Prostate gland (tissue), 2 donors: ENCODE measurements around the gene RAB43. TPM values are rescaled to one million over a fixed set of nuclear protein-coding genes. Genes with fewer than 3 reads are reported as not detected.
"Not testable (repeated sequence)": the region's sequence is repeated elsewhere in the genome, so short reads cannot be mapped to it uniquely, and the experiment has no call there.

Experiments used
- DNase-seq: peaks from one replicate; pipeline ENCODE4 v3.0.0-alpha.2; 2019; ENCODE audit warnings: low spot score
- H3K27ac ChIP-seq, 2 donors: fragments of 200-600 bp; sonication (generic); 2 replicates each; pipeline ENCODE4 v1.5.1; 2017 to 2019
- H3K27me3 ChIP-seq: fragments of 200-600 bp; sonication (generic); replicated peaks from 2 replicates; pipeline ENCODE4 v1.5.1; 2019; ENCODE audit not compliant: insufficient read depth
- H3K36me3 ChIP-seq, 2 donors: fragments of 200-600 bp; sonication (generic); 1 replicate in 1 of 2; 2 replicates in 1 of 2; pipeline versions ENCODE4 v1.5.1 to v1.8.1; 2017 to 2019
- H3K4me1 ChIP-seq: fragments of 200-600 bp; sonication (generic); replicated peaks from 2 replicates; pipeline ENCODE4 v1.5.1; 2019
- H3K4me3 ChIP-seq, 2 donors: fragments of 200-600 bp; sonication (generic); 2 replicates each; pipeline ENCODE4 v1.5.1; 2017 to 2019
- H3K9me3 ChIP-seq: fragments of 200-600 bp; sonication (generic); 2 replicates; pipeline ENCODE4 v1.5.1; 2017
- CTCF ChIP-seq, 4 experiments: fragments of 200-600 bp in 2 of 4; fragments of 450-650 bp in 2 of 4; sonication (generic) in 2 of 4; IDR thresholded peaks; 1 replicate in 3 of 4; 2 replicates in 1 of 4; pipeline ENCODE4 v1.5.1; 2016 to 2019; ENCODE audit warnings: antibody characterized with exemption in 4 of 4, mild to moderate bottlenecking in 2 of 4, moderate library complexity in 2 of 4
- POLR2A ChIP-seq: fragments of 450-650 bp; IDR thresholded peaks from one replicate; pipeline ENCODE4 v1.6.1; 2016; ENCODE audit warnings: antibody characterized with exemption, mild to moderate bottlenecking
- POLR2AphosphoS5 ChIP-seq: sonication (generic); formaldehyde crosslinking; IDR thresholded peaks from one replicate; pipeline ENCODE4 v1.6.1; 2017; ENCODE audit warnings: antibody characterized with exemption
- WGBS: methylation state at CpG from one replicate; pipeline ENCODE4 v1.1.5; 2018; 5-methylcytosine and 5-hydroxymethylcytosine counted together
- intact Hi-C: fragments of 100-400 bp; cut with DNase I; formaldehyde crosslinking; loops from one replicate; pipeline ENCODE4 v1.14.2; 2022
- total RNA-seq, 2 donors: library from RNA; depleted of rRNA; stranded (reverse); fragments of >200 nt; gene quantifications; one replicate each; pipeline ENCODE4 v1.1.0, GENCODE V29; 2016

Gene RAB43
- total RNA-seq, 2 donors from 2014 or later = 35.9 to 52.3 TPM

GRCh38 chr3:129101370-129102138 is 20.1 kb downstream of the RAB43 start:
- Histone ChIP-seq H3K4me1 (no peaks in the 10 kb centered on the region), H3K27ac (no peak overlapping the region), H3K4me3 (no peak overlapping the region), H3K9me3 (no peaks in the 10 kb centered on the region), H3K27me3 (no peaks in the 10 kb centered on the region), H3K36me3 (no peaks in the 10 kb centered on the region)
- DNase-seq = no peak
- TF ChIP-seq POLR2AphosphoS5 (no peak), CTCF (IDR thresholded peaks at IDR 0.05) (no peak), POLR2A (no peak)
- intact Hi-C loops = no loop called here
- WGBS = 83% methylated on average over 12 of the region's 12 CpGs

- intact Hi-C loops = no loop called here
- Histone ChIP-seq H3K4me3 (no peak overlapping the region), H3K9me3 (no peaks in the 10 kb centered on the region), H3K36me3 (no peaks in the 10 kb centered on the region), H3K27me3 (no peaks in the 10 kb centered on the region), H3K4me1 (no peaks in the 10 kb centered on the region), H3K27ac (no peak overlapping the region)
- no peak for DNase-seq
- TF ChIP-seq POLR2A (no peak), POLR2AphosphoS5 (no peak), CTCF (IDR thresholded peaks at IDR 0.05) (no peak)
- WGBS = 59% methylated on average over 1 of the region's 1 CpG
These were observed 21.3 kb downstream of the RAB43 start for GRCh38 chr3:129100274-129100673.

- H3K4me1 ChIP-seq = no peaks in the 10 kb centered on the region
- H3K9me3 ChIP-seq = no peaks in the 10 kb centered on the region
- H3K4me3 ChIP-seq = no peak overlapping the region
- no peak for DNase-seq
- H3K27me3 ChIP-seq = no peaks in the 10 kb centered on the region
- TF ChIP-seq CTCF (IDR thresholded peaks at IDR 0.05) (no peak), POLR2A (no peak), POLR2AphosphoS5 (no peak)
- H3K27ac ChIP-seq = no peak overlapping the region
- intact Hi-C loops = no loop called here
- H3K36me3 ChIP-seq = peaks cover 0 to 3% of the 10 kb centered on the region in 2 donors
- 98% methylated on average over 9 of the region's 10 CpGs for WGBS
These were observed 26.3 kb downstream of the RAB43 start for GRCh38 chr3:129095285-129095684.

GRCh38 chr3:129088312-129088711 is 33.3 kb downstream of the RAB43 start:
- WGBS = no CpG with 5 or more reads among the region's 6 CpGs
- not testable (repeated sequence) for H3K27me3 ChIP-seq, H3K27ac ChIP-seq, H3K4me3 ChIP-seq, H3K9me3 ChIP-seq, DNase-seq, H3K36me3 ChIP-seq, H3K4me1 ChIP-seq
- intact Hi-C loops = loop anchor here (10.0 kb wide), 1 partner anchor 114 kb away; no protein-coding TSS in a partner anchor

- H3K36me3 ChIP-seq, H3K4me3 ChIP-seq, H3K27ac ChIP-seq, H3K9me3 ChIP-seq, H3K4me1 ChIP-seq, H3K27me3 ChIP-seq: not testable (repeated sequence)
- intact Hi-C loops = loop anchor here (10.0 kb wide), 1 partner anchor 113 kb away; no protein-coding TSS in a partner anchor
- peak; percentile 49 for DNase-seq
- 7% methylated on average over 3 of the region's 9 CpGs for WGBS
These were observed 33.7 kb downstream of the RAB43 start for GRCh38 chr3:129087904-129088303.

GRCh38 chr3:129087138-129087702 is 34.4 kb downstream of the RAB43 start:
- WGBS = 30% methylated on average over 8 of the region's 8 CpGs
- H3K27ac ChIP-seq = peak overlapping the region; percentile 82 to 83
- no peaks in the 10 kb centered on the region for H3K27me3 ChIP-seq
- H3K4me3 ChIP-seq = no peak overlapping the region
- intact Hi-C loops = loop anchor here (10.0 kb wide), 1 partner anchor 112 kb away; no protein-coding TSS in a partner anchor
- peak; percentile 64 for TF ChIP-seq POLR2AphosphoS5
- no peak for TF ChIP-seq POLR2A
- H3K4me1 ChIP-seq = peaks cover 4% of the 10 kb centered on the region
- H3K36me3 ChIP-seq = no peaks in the 10 kb centered on the region
- no peaks in the 10 kb centered on the region for H3K9me3 ChIP-seq
- peak; percentile 72 for DNase-seq
